Smooth muscle cell of bladder (primary cell): Measurements from ENCODE around the gene TSLP. TPM values are rescaled to one million over a fixed set of nuclear protein-coding genes. Genes with fewer than 3 reads are reported as not detected.

Experiments
- total RNA-seq: library from RNA; depleted of rRNA; stranded (reverse); fragments of >200 nt; gene quantifications from 2 replicates; pipeline ENCODE4 v1.2.3, GENCODE V29; 2014

TSLP gene
- total RNA-seq = 3.4 and 3.8 TPM in 2 replicates

DNA sequence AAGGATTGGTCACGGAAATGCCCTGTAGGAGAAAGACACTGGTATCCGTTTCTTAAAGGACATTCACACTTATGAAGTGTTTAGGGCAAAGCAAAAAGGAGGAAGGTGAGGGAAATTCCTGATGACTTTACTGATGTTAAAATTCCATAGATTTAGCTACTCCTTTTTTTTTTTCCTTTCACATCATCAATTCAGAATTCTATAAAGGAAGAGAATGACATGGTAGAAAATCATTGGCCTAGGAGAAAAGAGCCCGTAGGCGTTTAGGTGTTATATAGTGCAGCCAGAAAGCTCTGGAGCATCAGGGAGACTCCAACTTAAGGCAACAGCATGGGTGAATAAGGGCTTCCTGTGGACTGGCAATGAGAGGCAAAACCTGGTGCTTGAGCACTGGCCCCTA is at the start of gene TSLP:
TSLP (plus strand) TSS at position 301 of the 400 bp plus-strand sequence. CDS start 178 bp downstream, outside the sequence.

GRCh38 chr5:111092062-111092853 is 20.7 kb downstream of the TSLP start, which contains the start of gene WDR36:
WDR36 (plus strand) TSS chr5:111092348; CDS start chr5:111092457, 109 bp downstream.

Other genes with a start within 250 kb of the TSLP start
- gene WDR36, start 20.6 kb downstream of the TSLP start, total RNA-seq = 49.2 and 77.8 TPM in 2 replicates
- 2.4 and 2.9 TPM in 2 replicates for gene CAMK4, start 152.7 kb downstream of the TSLP start, total RNA-seq